B cell (primary cell): ENCODE measurements around the gene OMA1. TPM values are rescaled to one million over a fixed set of nuclear protein-coding genes. Genes with fewer than 3 reads are reported as not detected.

ENCODE experiments used
- ATAC-seq: fragments of 200-7000 bp; cut with Tn5 transposase; one replicate; pipeline ENCODE4 v1.10.0; 2021; ENCODE audit warnings: low read depth, mild to moderate bottlenecking, moderate number of reproducible peaks, moderate library complexity
- CTCF ChIA-PET: fragments of 350-600 bp; sonication (Branson Sonifier 250); formaldehyde crosslinking; loops from one replicate; lab custom pipeline; 2021; ENCODE audit warnings: antibody characterized with exemption, inconsistent platforms; lab: Charles Lee
- POLR2A ChIA-PET: fragments of 350-600 bp; sonication (Branson Sonifier 250); formaldehyde crosslinking; loops from one replicate; lab custom pipeline; 2021; ENCODE audit warnings: antibody characterized with exemption; lab: Charles Lee
- DNase-seq: peaks from one replicate; pipeline ENCODE4 v3.0.0; 2013
- H2AFZ ChIP-seq: 2 replicates; pipeline ENCODE4 v1.6.1; 2012; ENCODE audit warnings: mild to moderate bottlenecking, low read depth, low read length; ENCODE audit not compliant: insufficient read depth, poor library complexity, severe bottlenecking
- H3K27ac ChIP-seq, 2 donors: 1 replicate in 1 of 2; 2 replicates in 1 of 2; pipeline ENCODE4 v1.5.1; 2012 to 2013; ENCODE audit warnings: low read length in 2 of 2, mild to moderate bottlenecking in 2 of 2, moderate library complexity in 1 of 2
- H3K27me3 ChIP-seq, 4 experiments: fragments of 200-600 bp in 1 of 4; sonication (generic) in 1 of 4; replicated peaks in 1 of 4; 1 replicate in 2 of 4; 2 replicates in 2 of 4; pipeline versions ENCODE4 v1.6.1 to v1.7.0; 2013 to 2016; ENCODE audit warnings: low read length in 3 of 4, mild to moderate bottlenecking in 2 of 4, mixed read lengths in 1 of 4, moderate library complexity in 1 of 4; ENCODE audit not compliant: insufficient read depth in 4 of 4, control insufficient read depth in 3 of 4; ENCODE audit errors: control extremely low read depth in 1 of 4
- H3K36me3 ChIP-seq, 2 experiments: replicated peaks in 1 of 2; 1 replicate in 1 of 2; 2 replicates in 1 of 2; pipeline versions ENCODE4 v1.6.1 to v1.7.1; 2013; ENCODE audit warnings: low read length in 1 of 2; ENCODE audit not compliant: insufficient read depth in 2 of 2, control insufficient read depth in 1 of 2; ENCODE audit errors: control extremely low read depth in 1 of 2, extremely low read depth in 1 of 2
- H3K4me1 ChIP-seq, 2 donors: fragments of 200-600 bp in 1 of 2; sonication (generic) in 1 of 2; 1 replicate in 1 of 2; 2 replicates in 1 of 2; pipeline versions ENCODE4 v1.5.1 to v1.6.1; 2013 to 2017; ENCODE audit warnings: low read length in 2 of 2; ENCODE audit not compliant: control insufficient read depth in 2 of 2, insufficient read depth in 2 of 2
- H3K4me2 ChIP-seq: replicated peaks from 2 replicates; pipeline ENCODE3; 2012; ENCODE audit warnings: mild to moderate bottlenecking, low read depth, low read length; ENCODE audit not compliant: poor library complexity, severe bottlenecking
- H3K4me3 ChIP-seq, 5 experiments: fragments of 200-600 bp in 1 of 5; sonication (generic) in 1 of 5; 1 replicate in 3 of 5; 2 replicates in 2 of 5; pipeline versions ENCODE4 v1.5.1 to v1.7.0; 2011 to 2016; ENCODE audit warnings: low read length in 4 of 5, mild to moderate bottlenecking in 4 of 5, low read depth in 2 of 5, control low read depth in 1 of 5, moderate library complexity in 1 of 5; ENCODE audit not compliant: insufficient read depth in 1 of 5; ENCODE audit errors: control extremely low read depth in 1 of 5, extremely low read depth in 1 of 5
- H3K79me2 ChIP-seq: fragments of 200-600 bp; sonication (generic); one replicate; pipeline ENCODE4 v1.6.0; 2016; ENCODE audit warnings: low read length; ENCODE audit not compliant: control insufficient read depth, insufficient read depth
- H3K9ac ChIP-seq: fragments of 200-600 bp; sonication (generic); 2 replicates; pipeline ENCODE4 v1.6.1; 2017; ENCODE audit warnings: mild to moderate bottlenecking, low read length, moderate library complexity
- H3K9me3 ChIP-seq, 3 donors: one replicate each; pipeline versions ENCODE4 v1.6.1 to v1.7.1; 2013; ENCODE audit warnings: low read length in 2 of 3; ENCODE audit not compliant: control insufficient read depth in 2 of 3, insufficient read depth in 1 of 3; ENCODE audit errors: control extremely low read depth in 1 of 3
- H4K20me1 ChIP-seq: 2 replicates; pipeline ENCODE4 v1.6.0; 2012; ENCODE audit warnings: mild to moderate bottlenecking, low read length; ENCODE audit not compliant: insufficient read depth, control insufficient read depth, poor library complexity, severe bottlenecking
- H3K27ac Mint-ChIP-seq: one replicate; pipeline ENCODE4 v1.8.0; 2021; ENCODE audit warnings: mixed read lengths
- H3K27me3 Mint-ChIP-seq: one replicate; pipeline ENCODE4 v1.8.0; 2021; ENCODE audit warnings: mixed read lengths
- H3K4me1 Mint-ChIP-seq: one replicate; pipeline ENCODE4 v1.8.0; 2021; ENCODE audit warnings: mixed read lengths
- H3K4me3 Mint-ChIP-seq: one replicate; pipeline ENCODE4 v1.8.0; 2021; ENCODE audit warnings: mixed read lengths
- H3K9me3 Mint-ChIP-seq: one replicate; pipeline ENCODE4 v1.8.0; 2022; ENCODE audit warnings: mixed read lengths; ENCODE audit not compliant: insufficient read depth
- EZH2 ChIP-seq: IDR thresholded peaks from 2 replicates; pipeline ENCODE4 v1.6.1; 2012; ENCODE audit warnings: borderline replicate concordance, low read depth, mild to moderate bottlenecking, moderate library complexity, low read length; ENCODE audit not compliant: insufficient read depth, poor library complexity, severe bottlenecking
- WGBS: methylation state at CpG from one replicate; pipeline ENCODE4 v1.1.5; 2013; ENCODE audit warnings: missing lambda C conversion rate; ENCODE audit not compliant: insufficient coverage; 5-methylcytosine and 5-hydroxymethylcytosine counted together
- intact Hi-C: fragments of 100-400 bp; cut with micrococcal nuclease; formaldehyde crosslinking; loops from one replicate; pipeline ENCODE4 v1.10.0; 2022
- polyA plus RNA-seq: library from polyadenylated mRNA; depleted of rRNA; stranded (reverse); fragments of >200 nt; gene quantifications from 2 replicates; pipeline ENCODE4 v1.2.3, GENCODE V29; 2012
- total RNA-seq, 2 donors: library from RNA; stranded (reverse); fragments of 120-200 nt in 1 of 2; gene quantifications; 1 replicate in 1 of 2; 2 replicates in 1 of 2; pipeline versions ENCODE4 v1.2.3 to v1.2.4, GENCODE V29; 2013 to 2022
- TF ChIP-seq, protein P1 (sequence below): fragments of 200-600 bp; IDR thresholded peaks from one replicate; pipeline ENCODE4 v1.8.0; 2022; ENCODE audit warnings: antibody characterized with exemption, mild to moderate bottlenecking

Gene OMA1
- total and polyA plus RNA-seq, 2 donors (not counting 1 experiment from before 2014, with no cell fraction given), result 22.8 to 67.5 TPM

DNA sequence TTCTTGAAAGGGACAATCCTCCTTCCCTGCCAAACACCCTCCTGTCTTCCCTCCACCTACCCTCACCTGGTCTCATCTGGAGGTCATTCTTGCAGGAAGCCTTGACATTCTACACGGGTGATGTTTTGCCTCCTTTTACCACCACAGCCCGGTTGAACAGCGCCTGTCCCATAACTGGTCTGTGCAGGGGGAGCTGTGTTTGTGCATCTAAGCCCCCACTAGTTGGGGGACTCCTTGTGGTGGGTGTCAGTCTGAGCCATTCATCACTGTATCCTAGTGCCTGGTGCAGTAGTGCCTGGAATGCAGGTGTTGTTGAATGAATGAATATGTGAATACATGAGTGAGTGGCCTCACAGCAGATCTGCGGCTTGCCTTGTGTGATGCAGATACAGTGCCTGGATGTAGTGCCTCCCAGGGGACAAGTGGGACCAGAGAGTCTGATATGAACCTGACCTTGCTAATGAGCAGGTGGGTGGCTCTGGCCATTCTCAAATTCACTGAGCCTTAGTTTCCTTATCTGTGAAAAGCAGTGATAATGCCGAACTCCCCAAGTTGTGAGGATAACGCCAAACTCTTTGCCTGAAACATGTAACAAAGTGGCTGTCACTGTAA, 79.8 kb downstream of the OMA1 start:
- WGBS, result 97% methylated on average over 3 of the region's 6 CpGs
- no peaks in the 10 kb centered on the region for H3K9me3 ChIP-seq
- no peak overlapping the region for H3K4me3 ChIP-seq
- H2AFZ ChIP-seq, result no peak overlapping the region
- H4K20me1 ChIP-seq, result no peaks in the 10 kb centered on the region
- Mint-ChIP-seq H3K4me1 (no peaks in the 10 kb centered on the region), H3K27me3 (no peaks in the 10 kb centered on the region), H3K4me3 (no peak overlapping the region), H3K27ac (no peak overlapping the region), H3K9me3 (no peaks in the 10 kb centered on the region)
- peaks cover 0 to 9% of the 10 kb centered on the region in 2 experiments for H3K36me3 ChIP-seq
- POLR2A ChIA-PET, result no interaction called here
- intact Hi-C loops, result no loop called here
- no peak overlapping the region for H3K9ac ChIP-seq
- H3K4me2 ChIP-seq, result no peak overlapping the region
- H3K79me2 ChIP-seq, result no peaks in the 10 kb centered on the region
- no peaks in the 10 kb centered on the region for H3K27me3 ChIP-seq
- TF ChIP-seq, protein P1, sequence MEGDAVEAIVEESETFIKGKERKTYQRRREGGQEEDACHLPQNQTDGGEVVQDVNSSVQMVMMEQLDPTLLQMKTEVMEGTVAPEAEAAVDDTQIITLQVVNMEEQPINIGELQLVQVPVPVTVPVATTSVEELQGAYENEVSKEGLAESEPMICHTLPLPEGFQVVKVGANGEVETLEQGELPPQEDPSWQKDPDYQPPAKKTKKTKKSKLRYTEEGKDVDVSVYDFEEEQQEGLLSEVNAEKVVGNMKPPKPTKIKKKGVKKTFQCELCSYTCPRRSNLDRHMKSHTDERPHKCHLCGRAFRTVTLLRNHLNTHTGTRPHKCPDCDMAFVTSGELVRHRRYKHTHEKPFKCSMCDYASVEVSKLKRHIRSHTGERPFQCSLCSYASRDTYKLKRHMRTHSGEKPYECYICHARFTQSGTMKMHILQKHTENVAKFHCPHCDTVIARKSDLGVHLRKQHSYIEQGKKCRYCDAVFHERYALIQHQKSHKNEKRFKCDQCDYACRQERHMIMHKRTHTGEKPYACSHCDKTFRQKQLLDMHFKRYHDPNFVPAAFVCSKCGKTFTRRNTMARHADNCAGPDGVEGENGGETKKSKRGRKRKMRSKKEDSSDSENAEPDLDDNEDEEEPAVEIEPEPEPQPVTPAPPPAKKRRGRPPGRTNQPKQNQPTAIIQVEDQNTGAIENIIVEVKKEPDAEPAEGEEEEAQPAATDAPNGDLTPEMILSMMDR, result no peak
- DNase-seq (no peak), ATAC-seq (no peak)
- CTCF ChIA-PET, result no interaction called here
- H3K27ac ChIP-seq, result no peak overlapping the region
- no peaks in the 10 kb centered on the region for H3K4me1 ChIP-seq

DNA sequence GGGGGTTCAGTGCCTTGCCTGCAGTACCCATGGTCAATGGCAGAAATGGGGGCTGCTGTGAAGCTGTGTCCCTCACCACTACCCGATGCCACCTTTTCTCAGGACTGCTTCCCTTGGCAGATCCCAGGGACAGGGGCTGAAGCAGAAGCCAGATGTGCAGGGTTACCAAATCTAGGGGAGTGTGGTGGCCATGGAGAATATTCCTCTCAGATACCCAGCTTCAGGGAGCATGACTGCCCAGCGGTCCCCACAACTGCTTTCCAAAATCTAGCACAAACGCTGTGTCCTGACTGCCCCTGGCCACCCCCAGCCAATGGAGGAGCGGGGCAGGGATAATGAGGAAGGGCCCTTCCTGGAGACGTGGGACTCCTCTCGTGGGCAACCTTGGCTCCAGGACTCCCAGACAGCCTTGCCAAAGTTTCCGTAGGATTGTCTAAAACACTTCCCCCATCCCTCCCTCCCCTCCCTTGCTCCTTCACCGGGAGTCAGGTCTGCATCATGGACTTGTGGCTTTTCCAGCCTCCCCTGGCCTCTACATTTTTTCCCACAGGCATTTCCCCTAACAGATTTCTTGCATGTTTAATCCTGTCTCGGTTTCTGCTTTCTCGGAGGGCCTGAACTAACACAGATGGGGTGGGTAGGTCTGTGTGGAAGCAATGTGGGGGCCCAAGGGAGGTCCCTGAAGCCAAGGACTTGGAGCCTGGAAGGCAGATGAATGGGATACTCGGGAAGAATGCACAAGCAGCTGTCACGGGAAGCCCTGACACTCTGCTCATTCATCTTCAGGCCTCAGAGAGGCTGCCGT, 80.5 kb downstream of the OMA1 start:
- H4K20me1 ChIP-seq, result no peaks in the 10 kb centered on the region
- no peak for TF ChIP-seq EZH2
- TF ChIP-seq, protein P1, result no peak
- H3K4me2 ChIP-seq, result no peak overlapping the region
- Mint-ChIP-seq H3K4me3 (no peak overlapping the region), H3K27ac (no peak overlapping the region), H3K9me3 (no peaks in the 10 kb centered on the region), H3K4me1 (no peaks in the 10 kb centered on the region), H3K27me3 (no peaks in the 10 kb centered on the region)
- H3K9ac ChIP-seq, result no peak overlapping the region
- no peaks in the 10 kb centered on the region for H3K4me1 ChIP-seq
- POLR2A ChIA-PET, result no interaction called here
- peaks cover 0 to 9% of the 10 kb centered on the region in 2 experiments for H3K36me3 ChIP-seq
- intact Hi-C loops, result no loop called here
- H3K27ac ChIP-seq, result no peak overlapping the region
- H2AFZ ChIP-seq, result no peak overlapping the region
- H3K9me3 ChIP-seq, result no peaks in the 10 kb centered on the region
- ATAC-seq, result no peak
- WGBS, result 79% methylated on average over 9 of the region's 13 CpGs
- H3K79me2 ChIP-seq, result no peaks in the 10 kb centered on the region
- H3K27me3 ChIP-seq, result no peaks in the 10 kb centered on the region
- CTCF ChIA-PET, result no interaction called here
- H3K4me3 ChIP-seq, result no peak overlapping the region
- DNase-seq, result no peak
